Measurements from ENCODE around the gene DNAAF1. TPM values are rescaled to one million over a fixed set of nuclear protein-coding genes. Genes with fewer than 3 reads are reported as not detected.

The DNAAF1 gene
- total and polyA plus RNA-seq, 2 of the 8 experiments (the other 6 are each of a cell fraction or from before 2014, with no cell fraction given), result 0.09 to 0.15 TPM

- H3K9me3 ChIP-seq (ENCODE audit: insufficient read depth in 2 of 2, low read depth in 1 of 2, low read length in 1 of 2), result no peaks in the 10 kb centered on the region
- CTCF ChIA-PET (ENCODE audit: partially characterized antibody), result interaction anchor here (0.6 to 1.8 kb wide), 9 partner anchors 9 to 954 kb away, joined by 3 to 8 read pairs (median 4); partner anchors contain the start of genes MBTPS1 and TAF1C
- no peak for FAIRE-seq
- no peaks in the 10 kb centered on the region for H3K79me2 ChIP-seq (ENCODE audit: control insufficient read depth in 1 of 2, insufficient read depth in 2 of 2, low read length in 2 of 2)
- H3K4me3 ChIP-seq (ENCODE audit: extremely low read depth in 1 of 4, insufficient read depth in 2 of 4, low read depth in 3 of 4, low read length in 4 of 4), result no peak overlapping the region
- H2AFZ ChIP-seq (ENCODE audit: low read length), result no peak overlapping the region
- H3K27ac ChIP-seq (ENCODE audit: low read depth, low read length), result no peak overlapping the region
- no peak overlapping the region for H2BK15ac ChIP-seq (ENCODE audit: low read length)
- H3K4me2 ChIP-seq (ENCODE audit: insufficient read depth in 1 of 2, low read depth in 2 of 2, low read length in 2 of 2), result no peak overlapping the region
- no peak for DNase-seq (ENCODE audit: low read depth in 1 of 2, low spot score in 2 of 2)
- no peaks in the 10 kb centered on the region for H4K20me1 ChIP-seq (replicated peaks in 1 of 2; ENCODE audit: control insufficient read depth in 1 of 2, insufficient read depth in 2 of 2, low read length in 2 of 2)
- H3K56ac ChIP-seq (replicated peaks; ENCODE audit: insufficient read length, low read depth, low read length), result no peak overlapping the region
- H4K91ac ChIP-seq (replicated peaks; ENCODE audit: insufficient read length, low read length), result no peak overlapping the region
- H4K5ac ChIP-seq (ENCODE audit: insufficient read length, low read depth, low read length), result no peak overlapping the region
- H3K4me1 ChIP-seq (replicated peaks in 1 of 4; ENCODE audit: control insufficient read depth in 3 of 4, insufficient read depth in 4 of 4, low read length in 3 of 4), result no peaks in the 10 kb centered on the region
- H3K14ac ChIP-seq (ENCODE audit: insufficient read length), result no peak overlapping the region
- 90% methylated on average over 10 of the region's 10 CpGs; no CpG with 5 or more reads in 1 of the 2 experiments for WGBS, 2 experiments (ENCODE audit: extremely low coverage in 1 of 2, insufficient coverage in 1 of 2, insufficient read length in 1 of 2, insufficient replicate concordance in 2 of 2, low coverage in 1 of 2, low lambda C conversion rate in 2 of 2, missing lambda C conversion rate in 1 of 2)
- H3K4ac ChIP-seq (replicated peaks; ENCODE audit: insufficient read length, low read depth, low read length), result no peak overlapping the region
- H3K27me3 ChIP-seq (replicated peaks in 1 of 4; ENCODE audit: control insufficient read depth in 3 of 4, extremely low read depth in 1 of 4, insufficient read depth in 3 of 4, low read length in 3 of 4), result no peaks in the 10 kb centered on the region; a peak in 1 of 7 replicates
- H2AK5ac ChIP-seq (ENCODE audit: low read depth, low read length), result no peak overlapping the region
- H2BK120ac ChIP-seq (replicated peaks; ENCODE audit: low read depth, low read length), result no peak overlapping the region
- no peak overlapping the region for H2BK5ac ChIP-seq (ENCODE audit: low read depth, low read length)
- no peaks in the 10 kb centered on the region for H3K79me1 ChIP-seq (ENCODE audit: low read depth, low read length)
- no peaks in the 10 kb centered on the region for H3K36me3 ChIP-seq (ENCODE audit: control insufficient read depth in 2 of 4, insufficient read depth in 4 of 4, low read length in 3 of 4)
- no peak overlapping the region for H2BK20ac ChIP-seq (ENCODE audit: low read length)
- H3K18ac ChIP-seq (ENCODE audit: extremely low read depth, low read length), result 0 out of 2 replicates have a peak overlapping the region, but pooled peaks have one; percentile 7
- H2BK12ac ChIP-seq (ENCODE audit: low read depth, low read length), result no peak overlapping the region
- H3K23me2 ChIP-seq (ENCODE audit: low read depth, low read length), result no peaks in the 10 kb centered on the region
- POLR2A ChIA-PET (ENCODE audit: partially characterized antibody), result interaction anchor here (0.8 to 1.2 kb wide), 3 partner anchors 15 to 43 kb away, joined by 3 to 4 read pairs (median 4); partner anchors contain the start of genes DNAAF1 and HSDL1
- no peak overlapping the region for H4K8ac ChIP-seq (ENCODE audit: extremely low read depth, insufficient read depth, low read length)
- H3K9ac ChIP-seq (replicated peaks in 1 of 4; ENCODE audit: extremely low read depth in 1 of 4, low read depth in 3 of 4, low read length in 3 of 4), result no peak overlapping the region
- H3K23ac ChIP-seq (ENCODE audit: insufficient read length), result no peak overlapping the region
- TF ChIP-seq USF2 (IDR thresholded peaks at IDR 0.05; ENCODE audit: low read length) (no peak), PHF8 (conservative IDR thresholded peaks at IDR 0.05; ENCODE audit: low read depth, low read length) (no peak), BRCA1 (IDR thresholded peaks at IDR 0.05; ENCODE audit: low read depth, low read length) (no peak), MAFK (IDR thresholded peaks at IDR 0.05; ENCODE audit: low read depth, low read length) (no peak), RFX5 (IDR thresholded peaks at IDR 0.05; ENCODE audit: borderline replicate concordance, low read depth, low read length) (no peak), CBX8 (IDR thresholded peaks at IDR 0.05; ENCODE audit: borderline replicate concordance, low read depth, low read length) (no peak), GTF2F1 (IDR thresholded peaks at IDR 0.05; ENCODE audit: borderline replicate concordance, low read depth, low read length) (no peak), JUN (IDR thresholded peaks at IDR 0.05; ENCODE audit: low read depth, low read length) (no peak), SUZ12 (IDR thresholded peaks at IDR 0.05; ENCODE audit: low read length) (no peak), SP2 (IDR thresholded peaks at IDR 0.05; ENCODE audit: low read length) (no peak), SAP30 (IDR thresholded peaks at IDR 0.05; ENCODE audit: insufficient read depth, insufficient replicate concordance, low read length) (no peak), TCF12 (IDR thresholded peaks at IDR 0.05; ENCODE audit: low read depth, low read length) (no peak), JUND (IDR thresholded peaks at IDR 0.05; ENCODE audit: low read length) (no peak), HDAC6 (IDR thresholded peaks at IDR 0.05; ENCODE audit: low read depth, low read length) (no peak)
These were observed 15.9 kb downstream of the DNAAF1 start for GRCh38 chr16:84161037-84161436.

Data from H1 (cell line).